ENCODE results near the gene VSTM1. TPM values are rescaled to one million over a fixed set of nuclear protein-coding genes. Genes with fewer than 3 reads are reported as not detected.

VSTM1 gene
- total and polyA plus RNA-seq, 2 of the 4 experiments (the other 2 are of a cell fraction): not detected

GRCh38 chr19:54069470-54069869 lies 5.8 kb upstream of the VSTM1 start:
- Histone ChIP-seq H4K5ac (ENCODE audit: low read depth, low read length) (no peak overlapping the region), H3K79me1 (ENCODE audit: low read depth in 1 of 2, low read length in 2 of 2) (no peaks in the 10 kb centered on the region), H2BK120ac (ENCODE audit: low read depth, low read length) (no peak overlapping the region), H3K9me1 (ENCODE audit: insufficient read depth, low read length) (no peaks in the 10 kb centered on the region), H2BK20ac (ENCODE audit: low read depth, low read length) (no peak overlapping the region), H3K4me2 (ENCODE audit: low read depth, low read length) (no peak overlapping the region), H3K56ac (ENCODE audit: extremely low read depth, insufficient read depth, low read length) (no peak overlapping the region), H2AK5ac (ENCODE audit: low read depth, low read length) (no peak overlapping the region), H2BK15ac (ENCODE audit: low read depth, low read length) (no peak overlapping the region), H3K4me3 (ENCODE audit: insufficient read depth, low read depth, low read length) (no peak overlapping the region), H2AK9ac (replicated peaks; ENCODE audit: low read depth, low read length, poor library complexity) (no peak overlapping the region), H3K27me3 (ENCODE audit: control insufficient read depth, insufficient read depth, low read length) (no peaks in the 10 kb centered on the region), H3K9ac (ENCODE audit: low read depth, low read length) (no peak overlapping the region), H4K8ac (ENCODE audit: low read depth in 2 of 2, low read length in 2 of 2) (no peak overlapping the region), H4K91ac (ENCODE audit: insufficient read depth, low read depth, low read length) (no peak overlapping the region), H2BK5ac (ENCODE audit: low read depth, low read length, poor library complexity, severe bottlenecking) (no peak overlapping the region), H3K18ac (ENCODE audit: low read depth, low read length) (no peak overlapping the region), H3K9me3 (ENCODE audit: control insufficient read depth, insufficient read depth, low read length) (peaks cover 7% of the 10 kb centered on the region; the same call in 1 of the 2 replicates), H2AFZ (replicated peaks; ENCODE audit: low read length, poor library complexity) (no peak overlapping the region), H3K23ac (ENCODE audit: low read depth, low read length) (no peak overlapping the region), H3K4me1 (ENCODE audit: control insufficient read depth, insufficient read depth, low read length) (no peaks in the 10 kb centered on the region), H3K4ac (ENCODE audit: low read depth, low read length) (no peak overlapping the region), H3K36me3 (ENCODE audit: control insufficient read depth, insufficient read depth, low read length) (no peaks in the 10 kb centered on the region), H4K20me1 (ENCODE audit: insufficient read depth, low read length) (no peaks in the 10 kb centered on the region), H3K14ac (replicated peaks; ENCODE audit: low read depth, low read length) (no peak overlapping the region), H3K27ac (ENCODE audit: insufficient read depth, low read length) (no peak overlapping the region)
- BruUV-seq (replicated peaks): no TSS peak
- DNase-seq (no peak), ATAC-seq (ENCODE audit: low read depth) (no peak)
- ChIA-PET CTCF (no interaction called here), POLR2A (ENCODE audit: unreplicated experiment) (no interaction called here)
- TF ChIP-seq BHLHE40 (IDR thresholded peaks at IDR 0.05; ENCODE audit: low read depth, low read length) (no peak), NFE2L2 (IDR thresholded peaks at IDR 0.05; ENCODE audit: low read depth, low read length) (no peak), FOS (IDR thresholded peaks at IDR 0.05; ENCODE audit: low read depth, low read length) (no peak), RAD21 (IDR thresholded peaks at IDR 0.05; ENCODE audit: low read length) (no peak), SMC3 (IDR thresholded peaks at IDR 0.05; ENCODE audit: low read depth, low read length) (no peak), MAFK (IDR thresholded peaks at IDR 0.05; ENCODE audit: low read depth, low read length) (no peak)
- in situ Hi-C loops (cut with MboI; ENCODE audit: low sequenced_read_pairs): no loop called here
- intact Hi-C loops (cut with micrococcal nuclease): no loop called here
- no CpG with 5 or more reads among the region's 5 CpGs for whole genome bisulfite sequencing, 2 experiments (ENCODE audit: extremely low coverage in 2 of 2, insufficient read length in 1 of 2)
- dilution Hi-C loops (cut with HindIII; ENCODE audit: low sequenced_read_pairs, unreplicated experiment): no loop called here
